Common myeloid progenitor, CD34-positive (primary cell): Measurements from ENCODE around the gene ANKRD34B.

ENCODE experiments used
- CTCF ChIA-PET: fragments of 350-600 bp; sonication (Branson Sonifier 250); formaldehyde crosslinking; loops from one replicate; lab custom pipeline; 2021; ENCODE audit warnings: antibody characterized with exemption; lab: Charles Lee
- POLR2A ChIA-PET: fragments of 350-600 bp; sonication (Branson Sonifier 250); formaldehyde crosslinking; loops from one replicate; lab custom pipeline; 2021; ENCODE audit warnings: antibody characterized with exemption; lab: Charles Lee
- DNase-seq, 3 donors: peaks; one replicate each; pipeline versions ENCODE4 v3.0.0 to v3.0.0-alpha.2; 2013
- H3K27ac ChIP-seq, 2 experiments: 1 replicate in 1 of 2; 2 replicates in 1 of 2; pipeline ENCODE4 v1.7.0; 2013; ENCODE audit warnings: inconsistent platforms in 2 of 2, low read length in 2 of 2, mild to moderate bottlenecking in 2 of 2, low read depth in 1 of 2, moderate library complexity in 1 of 2; ENCODE audit not compliant: severe bottlenecking in 2 of 2, insufficient read depth in 1 of 2, poor library complexity in 1 of 2
- H3K27me3 ChIP-seq, 5 experiments: replicated peaks in 2 of 5; 1 replicate in 3 of 5; 2 replicates in 2 of 5; pipeline versions ENCODE4 v1.6.1 to v1.7.0; 2013; ENCODE audit warnings: low read length in 4 of 5, mild to moderate bottlenecking in 2 of 5, moderate library complexity in 2 of 5, inconsistent platforms in 1 of 5; ENCODE audit not compliant: insufficient read depth in 5 of 5, control insufficient read depth in 4 of 5
- H3K36me3 ChIP-seq, 4 experiments: 1 replicate in 2 of 4; 2 replicates in 2 of 4; pipeline versions ENCODE4 v1.6.1 to v1.7.0; 2013; ENCODE audit warnings: low read length in 3 of 4, control low read depth in 1 of 4, mild to moderate bottlenecking in 1 of 4; ENCODE audit not compliant: control insufficient read depth in 4 of 4, insufficient read depth in 4 of 4
- H3K4me1 ChIP-seq, 4 experiments: 1 replicate in 3 of 4; 2 replicates in 1 of 4; pipeline versions ENCODE4 v1.6.1 to v1.7.1; 2013; ENCODE audit warnings: low read length in 3 of 4, mild to moderate bottlenecking in 3 of 4, control low read depth in 1 of 4, inconsistent platforms in 1 of 4, moderate library complexity in 1 of 4; ENCODE audit not compliant: control insufficient read depth in 4 of 4, insufficient read depth in 4 of 4; ENCODE audit errors: control extremely low read depth in 1 of 4
- H3K4me3 ChIP-seq, 7 experiments: 1 replicate in 4 of 7; 2 replicates in 3 of 7; pipeline versions ENCODE4 v1.5.1 to v1.7.0; 2013; ENCODE audit warnings: mild to moderate bottlenecking in 7 of 7, low read length in 6 of 7, moderate library complexity in 6 of 7, inconsistent platforms in 2 of 7, low read depth in 2 of 7, control low read depth in 1 of 7; ENCODE audit not compliant: insufficient read depth in 4 of 7, control insufficient read depth in 1 of 7; ENCODE audit errors: extremely low read depth in 1 of 7
- H3K9me3 ChIP-seq, 5 experiments: 1 replicate in 4 of 5; 2 replicates in 1 of 5; pipeline versions ENCODE4 v1.6.1 to v1.7.1; 2013; ENCODE audit warnings: low read length in 4 of 5, mild to moderate bottlenecking in 2 of 5, inconsistent platforms in 1 of 5, low read depth in 1 of 5, moderate library complexity in 1 of 5; ENCODE audit not compliant: control insufficient read depth in 4 of 5, insufficient read depth in 2 of 5; ENCODE audit errors: control extremely low read depth in 1 of 5
- WGBS: methylation state at CpG from one replicate; pipeline ENCODE4 v1.1.5; 2013; ENCODE audit not compliant: insufficient coverage; 5-methylcytosine and 5-hydroxymethylcytosine counted together

Gene ANKRD34B

DNA sequence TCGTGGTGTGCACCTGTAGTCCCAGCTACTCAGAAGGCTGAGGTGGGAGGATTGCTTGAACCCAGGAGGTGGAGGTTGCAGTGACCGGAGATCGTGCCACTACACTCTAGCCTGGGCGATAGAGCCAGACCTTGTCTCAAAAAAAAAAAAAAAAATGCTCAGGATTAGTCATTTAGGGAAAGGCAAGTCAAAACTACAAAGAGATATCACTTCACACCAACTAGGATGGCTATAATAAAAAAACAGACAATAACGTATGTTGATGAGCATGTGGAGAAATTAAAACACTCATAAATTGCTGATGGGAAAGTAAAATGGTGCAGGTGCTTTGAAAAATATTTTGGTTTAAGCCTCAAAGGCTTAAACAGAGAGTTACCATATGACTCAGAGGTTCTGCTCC lies 6.3 kb upstream of the ANKRD34B start:
- Histone ChIP-seq H3K4me1 (no peaks in the 10 kb centered on the region), H3K4me3 (no peak overlapping the region), H3K36me3 (no peaks in the 10 kb centered on the region), H3K27me3 (peaks cover 0 to 25% (median 4%) of the 10 kb centered on the region in 5 experiments), H3K27ac (no peak overlapping the region), H3K9me3 (peaks cover 0 to 8% (median 0%) of the 10 kb centered on the region in 5 experiments)
- 100% methylated on average over 4 of the region's 5 CpGs for WGBS
- CTCF ChIA-PET, result interaction anchor here (0.6 kb wide), 1 partner anchor 986 kb away, joined by 3 read pairs; no protein-coding TSS in a partner anchor
- no peak for DNase-seq
- POLR2A ChIA-PET, result no interaction called here

- Histone ChIP-seq H3K27ac (no peak overlapping the region), H3K27me3 (peaks cover 5 to 58% (median 22%) of the 10 kb centered on the region in 5 experiments)
- WGBS, result 98% methylated on average over 3 of the region's 3 CpGs
Measured at GRCh38 chr5:80573062-80573461, 3.0 kb upstream of the ANKRD34B start.

DNA sequence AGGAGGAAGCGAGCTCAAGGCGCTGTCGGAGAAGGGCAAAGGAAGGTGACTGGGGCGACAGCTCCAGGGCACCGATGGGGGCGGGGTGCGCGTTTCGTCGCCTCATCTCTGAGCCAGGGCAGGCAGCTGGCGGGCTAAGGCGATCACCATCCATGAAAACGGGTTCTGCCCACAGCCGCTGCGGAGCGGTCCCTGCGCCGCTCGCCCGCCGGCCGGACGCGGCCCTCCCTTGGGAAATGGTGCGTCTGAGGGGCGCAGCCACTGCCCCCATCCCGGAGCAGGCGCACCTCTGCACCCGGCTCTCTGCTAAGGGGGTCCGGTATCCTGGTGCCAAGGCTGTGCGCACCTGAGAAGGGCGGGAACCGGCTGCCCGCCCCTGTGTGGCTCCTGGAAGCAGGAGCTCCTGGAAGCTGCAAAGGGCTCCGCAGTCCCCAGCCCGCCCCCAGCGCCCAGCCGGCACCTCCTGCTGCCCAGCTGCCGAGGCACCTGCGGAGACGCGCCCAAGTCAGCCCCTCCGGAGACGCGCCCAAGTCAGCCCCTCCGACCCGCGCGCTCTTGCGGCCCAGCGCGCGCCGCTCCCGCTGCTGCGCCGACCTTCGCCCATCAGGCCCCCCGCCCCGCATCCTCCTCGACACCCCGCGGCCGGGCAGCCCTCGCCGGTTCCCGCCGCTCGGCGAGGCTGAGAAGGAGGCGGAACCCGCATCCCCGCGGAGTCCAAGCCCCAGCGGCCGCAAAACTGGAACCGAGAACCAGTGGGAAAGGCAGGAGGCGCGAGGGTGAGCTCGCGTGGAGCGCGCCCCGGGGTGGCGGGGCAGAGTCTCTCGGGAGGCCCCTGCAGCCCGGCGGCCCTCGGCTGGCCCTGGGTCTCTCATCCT lies 757 bp downstream of the ANKRD34B start:
- 2% methylated on average over 86 of the region's 89 CpGs for WGBS
- Histone ChIP-seq H3K9me3 (peaks cover 0 to 6% (median 0%) of the 10 kb centered on the region in 5 experiments), H3K27me3 (peaks cover 15 to 80% (median 31%) of the 10 kb centered on the region in 5 experiments), H3K27ac (no peak overlapping the region), H3K4me3 (peak overlapping the region; percentile 31 to 66 (median 54)), H3K4me1 (peaks cover 0 to 17% (median 16%) of the 10 kb centered on the region in 4 experiments), H3K36me3 (no peaks in the 10 kb centered on the region)
- DNase-seq, result peak in 2 of 3 donors; percentile 18 to 24
- ChIA-PET POLR2A (no interaction called here), CTCF (no interaction called here)

More at GRCh38 chr5:80573062-80573461, 3.0 kb upstream of the ANKRD34B start:
- peaks cover 0 to 17% (median 16%) of the 10 kb centered on the region in 4 experiments for H3K4me1 ChIP-seq
- CTCF ChIA-PET, result interaction anchor here (1.2 kb wide), 1 partner anchor 232 kb away, joined by 3 read pairs; no protein-coding TSS in a partner anchor
- H3K36me3 ChIP-seq, result no peaks in the 10 kb centered on the region
- H3K9me3 ChIP-seq, result peaks cover 0 to 6% (median 0%) of the 10 kb centered on the region in 5 experiments
- no peak for DNase-seq
- POLR2A ChIA-PET, result no interaction called here
- no peak overlapping the region for H3K4me3 ChIP-seq

GRCh38 chr5:80568251-80568650 lies 1.8 kb downstream of the ANKRD34B start:
- Histone ChIP-seq H3K36me3 (no peaks in the 10 kb centered on the region), H3K27ac (no peak overlapping the region), H3K4me3 (no peak overlapping the region), H3K9me3 (peaks cover 0 to 6% (median 0%) of the 10 kb centered on the region in 5 experiments), H3K4me1 (peaks cover 0 to 17% (median 16%) of the 10 kb centered on the region in 4 experiments), H3K27me3 (peaks cover 15 to 85% (median 33%) of the 10 kb centered on the region in 5 experiments)
- ChIA-PET POLR2A (no interaction called here), CTCF (no interaction called here)
- DNase-seq, result no peak
- WGBS, result 77% methylated on average over 3 of the region's 6 CpGs

- Histone ChIP-seq H3K4me3 (no peak overlapping the region), H3K9me3 (no peaks in the 10 kb centered on the region), H3K27me3 (peaks cover 15 to 88% (median 34%) of the 10 kb centered on the region in 5 experiments), H3K36me3 (no peaks in the 10 kb centered on the region), H3K27ac (no peak overlapping the region), H3K4me1 (peaks cover 0 to 17% (median 16%) of the 10 kb centered on the region in 4 experiments)
- no peak for DNase-seq
- 100% methylated on average over 2 of the region's 5 CpGs for WGBS
- CTCF ChIA-PET, result no interaction called here
- POLR2A ChIA-PET, result no interaction called here
Measured at GRCh38 chr5:80566711-80567259, 3.3 kb downstream of the ANKRD34B start.

DNA sequence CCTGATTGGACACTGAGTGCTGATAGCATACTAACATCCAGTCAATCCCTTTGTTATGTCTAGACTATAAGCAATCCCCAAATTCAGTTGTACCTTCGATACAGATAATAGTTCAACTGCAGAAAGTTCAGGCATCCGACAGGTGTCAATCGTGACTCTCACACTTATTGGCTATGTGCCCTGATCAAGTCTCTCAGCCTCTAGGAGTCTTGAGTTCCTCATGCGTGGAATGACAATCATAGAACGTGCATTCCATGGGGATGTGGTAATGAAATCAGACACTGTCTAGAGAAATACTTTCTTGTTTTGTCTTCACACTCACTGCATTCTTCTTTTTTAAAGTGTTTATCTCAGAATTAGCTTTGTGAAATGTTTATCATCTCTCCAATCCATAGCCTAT lies 4.8 kb downstream of the ANKRD34B start:
- H3K27ac ChIP-seq, result no peak overlapping the region
- no peak for DNase-seq
- H3K9me3 ChIP-seq, result no peaks in the 10 kb centered on the region
- H3K36me3 ChIP-seq, result no peaks in the 10 kb centered on the region
- CTCF ChIA-PET, result no interaction called here
- no peak overlapping the region for H3K4me3 ChIP-seq
- peaks cover 0 to 14% (median 14%) of the 10 kb centered on the region in 4 experiments for H3K4me1 ChIP-seq
- POLR2A ChIA-PET, result no interaction called here
- peaks cover 15 to 79% (median 30%) of the 10 kb centered on the region in 5 experiments for H3K27me3 ChIP-seq
- WGBS, result 97% methylated on average over 5 of the region's 5 CpGs
